Measurements from ENCODE around the gene STX1A. TPM values are rescaled to one million over a fixed set of nuclear protein-coding genes. Genes with fewer than 3 reads are reported as not detected.

Gene STX1A
- polyA plus RNA-seq, 2 of the 4 experiments (the other 2 are of a cell fraction) = 49.2 to 81.7 TPM

DNA sequence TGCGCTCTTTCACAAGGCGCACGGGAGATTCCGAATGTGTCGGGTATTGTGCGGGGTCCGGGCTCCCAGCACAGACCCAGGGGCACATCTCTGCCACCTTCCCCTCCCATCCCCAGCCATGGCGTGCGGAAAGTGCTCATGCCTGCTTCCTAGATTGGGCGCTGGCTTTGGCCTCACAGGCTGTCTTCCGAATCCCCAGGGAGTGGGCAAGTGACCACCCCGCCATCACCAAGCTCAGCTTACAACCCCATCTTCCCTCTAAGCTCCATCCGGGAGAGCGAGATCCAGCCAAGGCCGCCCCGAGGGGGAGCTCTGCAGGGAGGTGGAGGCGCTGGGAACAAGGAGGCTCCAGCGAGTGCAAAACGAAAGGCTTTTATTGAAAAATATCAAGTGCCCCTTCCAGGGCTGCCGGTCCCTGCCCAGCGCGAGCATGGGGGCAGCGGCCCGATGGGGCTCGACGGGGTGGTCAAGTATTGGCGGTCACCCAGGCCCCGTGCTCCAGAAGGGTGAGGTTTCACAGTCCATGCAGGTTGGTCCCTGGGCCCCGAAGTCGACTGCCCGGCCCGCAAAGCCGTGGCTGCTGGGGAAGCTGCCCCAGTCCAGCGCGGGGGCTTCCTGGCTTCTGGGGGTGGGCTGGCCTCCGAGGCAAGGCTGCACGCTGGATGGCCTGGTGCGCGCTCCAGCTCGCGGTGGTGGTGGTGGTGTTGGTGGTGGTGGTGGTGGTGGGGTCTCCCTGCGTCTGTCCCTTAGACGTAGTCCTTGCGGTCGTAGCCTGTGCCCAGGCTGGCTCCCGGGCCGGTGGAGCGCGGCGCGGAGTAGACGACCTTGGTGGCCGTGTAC lies 49.4 kb upstream of the STX1A start:
- FAIRE-seq (no peak), ATAC-seq (no peak), DNase-seq (ENCODE audit: low read depth in 1 of 2, low spot score in 1 of 2) (no peak)
- H3K27ac ChIP-seq = no peak overlapping the region
- H3K4me1 ChIP-seq = peaks cover 5% of the 10 kb centered on the region; the same call in 1 of the 3 replicates
- CTCF ChIA-PET = no interaction called here
- 92% methylated on average over 41 of the region's 53 CpGs for WGBS (ENCODE audit: missing lambda C conversion rate)
- no peaks in the 10 kb centered on the region for H3K9me3 ChIP-seq
- H3K4me2 ChIP-seq = no peak overlapping the region
- no peak for TF ChIP-seq CBX2 (IDR thresholded peaks at IDR 0.05; ENCODE audit: borderline replicate concordance, low read depth)
- TF ChIP-seq KDM1A (IDR thresholded peaks at IDR 0.05; ENCODE audit: low read depth) = no peak
- no peak for TF ChIP-seq MAFK (IDR thresholded peaks at IDR 0.05; ENCODE audit: partially characterized antibody)
- no peak for TF ChIP-seq RFX5 (IDR thresholded peaks at IDR 0.05)
- TF ChIP-seq FOXS1 (CRISPR knock-in tag; IDR thresholded peaks at IDR 0.05) = no peak
- TF ChIP-seq MYC (IDR thresholded peaks at IDR 0.05; ENCODE audit: borderline replicate concordance, low read length) = no peak
- TF ChIP-seq FOSB (CRISPR knock-in tag; IDR thresholded peaks at IDR 0.05) = no peak
- TF ChIP-seq SREBF2 (IDR thresholded peaks at IDR 0.05) = no peak
- no peak for TF ChIP-seq RCOR1 (IDR thresholded peaks at IDR 0.05; ENCODE audit: low read depth, low read length)
- no peak for TF ChIP-seq EP300 (IDR thresholded peaks at IDR 0.05)
- TF ChIP-seq, protein P1, sequence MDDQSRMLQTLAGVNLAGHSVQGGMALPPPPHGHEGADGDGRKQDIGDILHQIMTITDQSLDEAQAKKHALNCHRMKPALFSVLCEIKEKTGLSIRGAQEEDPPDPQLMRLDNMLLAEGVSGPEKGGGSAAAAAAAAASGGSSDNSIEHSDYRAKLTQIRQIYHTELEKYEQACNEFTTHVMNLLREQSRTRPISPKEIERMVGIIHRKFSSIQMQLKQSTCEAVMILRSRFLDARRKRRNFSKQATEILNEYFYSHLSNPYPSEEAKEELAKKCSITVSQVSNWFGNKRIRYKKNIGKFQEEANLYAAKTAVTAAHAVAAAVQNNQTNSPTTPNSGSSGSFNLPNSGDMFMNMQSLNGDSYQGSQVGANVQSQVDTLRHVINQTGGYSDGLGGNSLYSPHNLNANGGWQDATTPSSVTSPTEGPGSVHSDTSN (IDR thresholded peaks at IDR 0.05) = no peak
- no peak for TF ChIP-seq POLR2AphosphoS2 (conservative IDR thresholded peaks at IDR 0.05; ENCODE audit: low read length)
- no peak for TF ChIP-seq ZFP36 (IDR thresholded peaks at IDR 0.05; ENCODE audit: borderline replicate concordance, partially characterized antibody)
- TF ChIP-seq JUNB (IDR thresholded peaks at IDR 0.05) = no peak
- TF ChIP-seq, protein P2, sequence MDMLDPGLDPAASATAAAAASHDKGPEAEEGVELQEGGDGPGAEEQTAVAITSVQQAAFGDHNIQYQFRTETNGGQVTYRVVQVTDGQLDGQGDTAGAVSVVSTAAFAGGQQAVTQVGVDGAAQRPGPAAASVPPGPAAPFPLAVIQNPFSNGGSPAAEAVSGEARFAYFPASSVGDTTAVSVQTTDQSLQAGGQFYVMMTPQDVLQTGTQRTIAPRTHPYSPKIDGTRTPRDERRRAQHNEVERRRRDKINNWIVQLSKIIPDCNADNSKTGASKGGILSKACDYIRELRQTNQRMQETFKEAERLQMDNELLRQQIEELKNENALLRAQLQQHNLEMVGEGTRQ (IDR thresholded peaks at IDR 0.05) = no peak
- H3K4me3 ChIP-seq = no peak overlapping the region
- POLR2A ChIA-PET = interaction anchor here (0.6 kb wide), 1 partner anchor 10 kb away, joined by 3 read pairs; no protein-coding TSS in a partner anchor

DNA sequence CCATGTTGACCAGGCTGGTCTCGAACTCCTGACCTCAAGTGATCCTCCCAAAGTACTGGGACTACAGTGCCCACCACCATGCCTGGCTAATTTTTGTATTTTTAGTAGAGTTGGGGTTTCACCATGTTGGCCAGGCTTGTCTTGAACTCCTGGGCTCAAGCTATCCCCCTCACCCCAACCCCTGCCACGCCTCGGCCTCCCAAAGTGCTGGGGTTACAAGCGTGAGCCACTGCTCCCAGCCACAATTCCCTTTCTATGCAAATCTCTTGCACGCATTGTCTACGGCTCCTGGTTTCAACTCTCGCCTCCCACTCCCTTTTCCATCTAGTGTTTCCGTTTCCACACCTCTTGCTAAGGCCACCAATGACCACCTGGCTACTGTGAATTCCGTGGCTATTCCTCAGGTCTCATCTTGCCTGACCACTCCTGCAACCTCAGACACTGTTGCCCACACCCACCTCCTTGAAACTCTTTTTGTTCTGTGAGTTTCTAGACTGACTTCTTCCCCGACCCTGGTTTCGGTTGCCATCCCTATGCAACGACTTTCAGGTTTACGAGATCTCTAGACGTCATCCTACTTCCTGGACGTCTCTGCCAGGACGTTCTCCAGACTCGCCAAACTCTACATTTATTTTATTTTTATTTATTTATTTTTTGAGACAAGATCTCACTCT lies 47.2 kb upstream of the STX1A start:
- no peak for ATAC-seq
- CTCF ChIA-PET = interaction anchor here (0.6 to 1.1 kb wide), 2 partner anchors 11 to 59 kb away, joined by 3 read pairs; no protein-coding TSS in a partner anchor
- Histone ChIP-seq H3K4me1 (peaks cover 12% of the 10 kb centered on the region), H3K9me3 (no peaks in the 10 kb centered on the region), H3K27ac (no peak overlapping the region), H3K4me3 (no peak overlapping the region), H3K4me2 (no peak overlapping the region)
- no peak for DNase-seq (ENCODE audit: low read depth in 1 of 2, low spot score in 1 of 2)
- FAIRE-seq = no peak
- WGBS (ENCODE audit: missing lambda C conversion rate) = 85% methylated on average over 17 of the region's 17 CpGs
- TF ChIP-seq JUNB (IDR thresholded peaks at IDR 0.05) (no peak), KDM1A (IDR thresholded peaks at IDR 0.05; ENCODE audit: low read depth) (no peak), TP53 (CRISPR knock-in tag; IDR thresholded peaks at IDR 0.05) (no peak), MAZ (IDR thresholded peaks at IDR 0.05; ENCODE audit: borderline replicate concordance, low read depth, low read length) (no peak)
- TF ChIP-seq, protein P3, sequence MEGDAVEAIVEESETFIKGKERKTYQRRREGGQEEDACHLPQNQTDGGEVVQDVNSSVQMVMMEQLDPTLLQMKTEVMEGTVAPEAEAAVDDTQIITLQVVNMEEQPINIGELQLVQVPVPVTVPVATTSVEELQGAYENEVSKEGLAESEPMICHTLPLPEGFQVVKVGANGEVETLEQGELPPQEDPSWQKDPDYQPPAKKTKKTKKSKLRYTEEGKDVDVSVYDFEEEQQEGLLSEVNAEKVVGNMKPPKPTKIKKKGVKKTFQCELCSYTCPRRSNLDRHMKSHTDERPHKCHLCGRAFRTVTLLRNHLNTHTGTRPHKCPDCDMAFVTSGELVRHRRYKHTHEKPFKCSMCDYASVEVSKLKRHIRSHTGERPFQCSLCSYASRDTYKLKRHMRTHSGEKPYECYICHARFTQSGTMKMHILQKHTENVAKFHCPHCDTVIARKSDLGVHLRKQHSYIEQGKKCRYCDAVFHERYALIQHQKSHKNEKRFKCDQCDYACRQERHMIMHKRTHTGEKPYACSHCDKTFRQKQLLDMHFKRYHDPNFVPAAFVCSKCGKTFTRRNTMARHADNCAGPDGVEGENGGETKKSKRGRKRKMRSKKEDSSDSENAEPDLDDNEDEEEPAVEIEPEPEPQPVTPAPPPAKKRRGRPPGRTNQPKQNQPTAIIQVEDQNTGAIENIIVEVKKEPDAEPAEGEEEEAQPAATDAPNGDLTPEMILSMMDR (IDR thresholded peaks at IDR 0.05) = no peak
- POLR2A ChIA-PET = no interaction called here

DNA sequence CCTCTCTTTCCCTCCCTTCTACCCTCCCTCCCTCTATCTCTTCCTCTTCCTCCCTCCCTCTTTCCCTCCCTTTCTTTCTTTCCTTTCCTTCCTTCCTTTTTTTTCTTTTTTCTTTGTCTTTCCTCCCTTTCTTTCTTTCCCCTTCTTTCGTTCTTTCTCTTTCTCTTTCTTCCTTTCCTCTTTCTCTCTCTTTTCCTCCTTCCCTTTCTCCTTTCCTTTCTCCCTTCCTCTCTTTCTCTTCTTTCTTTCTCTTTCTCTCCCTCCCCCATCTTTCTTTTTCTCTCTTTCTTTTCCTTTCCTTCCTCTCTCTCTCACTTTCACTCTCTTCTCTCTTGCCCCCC lies 43.2 kb upstream of the STX1A start:
- Histone ChIP-seq H3K4me2 (no peak overlapping the region), H3K9me3 (no peaks in the 10 kb centered on the region), H3K27ac (0 out of 6 replicates have a peak overlapping the region, but pooled peaks of 1 of the 2 experiments have one; percentile 6), H3K4me3 (no peak overlapping the region), H3K4me1 (peaks cover 10% of the 10 kb centered on the region)
- ATAC-seq (no peak), DNase-seq (ENCODE audit: low read depth in 1 of 2, low spot score in 1 of 2) (no peak), FAIRE-seq (no peak)
- 87% methylated on average over 1 of the region's 1 CpG for WGBS (ENCODE audit: missing lambda C conversion rate)
- CTCF ChIA-PET = no interaction called here
- POLR2A ChIA-PET = no interaction called here
- TF ChIP-seq TP53 (CRISPR knock-in tag; IDR thresholded peaks at IDR 0.05) = no peak
- TF ChIP-seq, protein P1 (IDR thresholded peaks at IDR 0.05) = no peak
- TF ChIP-seq JUNB (IDR thresholded peaks at IDR 0.05) = no peak
- TF ChIP-seq, protein P4, sequence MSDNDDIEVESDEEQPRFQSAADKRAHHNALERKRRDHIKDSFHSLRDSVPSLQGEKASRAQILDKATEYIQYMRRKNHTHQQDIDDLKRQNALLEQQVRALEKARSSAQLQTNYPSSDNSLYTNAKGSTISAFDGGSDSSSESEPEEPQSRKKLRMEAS (IDR thresholded peaks at IDR 0.05) = no peak
- no peak for TF ChIP-seq POLR2AphosphoS2 (conservative IDR thresholded peaks at IDR 0.05; ENCODE audit: low read length)
- no peak for TF ChIP-seq ZNF302 (CRISPR knock-in tag; IDR thresholded peaks at IDR 0.05)
- TF ChIP-seq, protein P5, sequence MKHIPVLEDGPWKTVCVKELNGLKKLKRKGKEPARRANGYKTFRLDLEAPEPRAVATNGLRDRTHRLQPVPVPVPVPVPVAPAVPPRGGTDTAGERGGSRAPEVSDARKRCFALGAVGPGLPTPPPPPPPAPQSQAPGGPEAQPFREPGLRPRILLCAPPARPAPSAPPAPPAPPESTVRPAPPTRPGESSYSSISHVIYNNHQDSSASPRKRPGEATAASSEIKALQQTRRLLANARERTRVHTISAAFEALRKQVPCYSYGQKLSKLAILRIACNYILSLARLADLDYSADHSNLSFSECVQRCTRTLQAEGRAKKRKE (CRISPR knock-in tag; IDR thresholded peaks at IDR 0.05; ENCODE audit: low read depth) = no peak
- TF ChIP-seq, protein P3 (IDR thresholded peaks at IDR 0.05) = no peak
- TF ChIP-seq JUN (IDR thresholded peaks at IDR 0.05) = no peak

Measured in A549 (cell line).